Brain microvascular endothelial cell (primary cell): ENCODE measurements around the gene KDF1.

Experiments
- DNase-seq: peaks from one replicate; pipeline ENCODE4 v3.0.0-alpha.2; 2020
- H3K27ac ChIP-seq: fragments of 250-450 bp; sonication (Bioruptor Pico); 2 replicates; pipeline ENCODE4 v1.5.1; 2020; ENCODE audit warnings: mild to moderate bottlenecking, moderate library complexity
- H3K27me3 ChIP-seq: fragments of 250-450 bp; sonication (Bioruptor Pico); replicated peaks from 2 replicates; pipeline ENCODE4 v1.5.1; 2020; ENCODE audit warnings: mild to moderate bottlenecking
- H3K36me3 ChIP-seq: fragments of 250-450 bp; sonication (Bioruptor Pico); replicated peaks from 2 replicates; pipeline ENCODE4 v1.5.1; 2020; ENCODE audit warnings: mild to moderate bottlenecking
- H3K4me3 ChIP-seq: 2 replicates; pipeline ENCODE4 v1.5.1; 2011; ENCODE audit warnings: low read depth, mild to moderate bottlenecking, control low read depth, low read length, moderate library complexity
- in situ Hi-C: cut with HindIII; loops from 2 replicates; pipeline ENCODE4 v1.10.0; 2017; ENCODE audit warnings: low sequenced_read_pairs, low pct_ligation_motif_present
- TF ChIP-seq, protein P1 (sequence below): IDR thresholded peaks from 2 replicates; pipeline ENCODE4 v1.5.1; 2011; ENCODE audit warnings: low read depth, mild to moderate bottlenecking, moderate library complexity, low read length, control low read depth, inconsistent platforms; ENCODE audit errors: missing control alignments

The KDF1 gene

DNA sequence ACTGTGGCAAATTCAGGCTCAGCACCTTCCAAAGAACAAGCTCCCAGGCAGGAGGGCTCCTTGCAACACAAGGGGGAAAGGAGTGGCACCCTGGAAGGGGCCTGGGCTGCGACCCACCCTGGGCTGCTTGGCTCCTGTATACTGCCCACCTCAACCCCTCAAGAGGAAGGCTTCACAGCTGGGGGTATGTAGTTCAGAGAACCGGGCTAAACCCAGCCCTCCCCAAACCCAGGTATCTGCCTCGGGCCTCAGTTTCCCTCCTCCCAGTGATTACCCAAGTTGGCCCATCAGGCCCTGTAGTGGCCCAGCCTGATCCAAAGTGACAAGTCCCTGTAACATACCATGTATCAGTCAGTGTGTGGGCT is 44.9 kb upstream of the KDF1 start:
- H3K4me3 ChIP-seq = no peak overlapping the region
- no peaks in the 10 kb centered on the region for H3K36me3 ChIP-seq
- in situ Hi-C loops = no loop called here
- no peak for DNase-seq
- no peaks in the 10 kb centered on the region for H3K27me3 ChIP-seq
- no peak overlapping the region for H3K27ac ChIP-seq
- TF ChIP-seq, protein P1, sequence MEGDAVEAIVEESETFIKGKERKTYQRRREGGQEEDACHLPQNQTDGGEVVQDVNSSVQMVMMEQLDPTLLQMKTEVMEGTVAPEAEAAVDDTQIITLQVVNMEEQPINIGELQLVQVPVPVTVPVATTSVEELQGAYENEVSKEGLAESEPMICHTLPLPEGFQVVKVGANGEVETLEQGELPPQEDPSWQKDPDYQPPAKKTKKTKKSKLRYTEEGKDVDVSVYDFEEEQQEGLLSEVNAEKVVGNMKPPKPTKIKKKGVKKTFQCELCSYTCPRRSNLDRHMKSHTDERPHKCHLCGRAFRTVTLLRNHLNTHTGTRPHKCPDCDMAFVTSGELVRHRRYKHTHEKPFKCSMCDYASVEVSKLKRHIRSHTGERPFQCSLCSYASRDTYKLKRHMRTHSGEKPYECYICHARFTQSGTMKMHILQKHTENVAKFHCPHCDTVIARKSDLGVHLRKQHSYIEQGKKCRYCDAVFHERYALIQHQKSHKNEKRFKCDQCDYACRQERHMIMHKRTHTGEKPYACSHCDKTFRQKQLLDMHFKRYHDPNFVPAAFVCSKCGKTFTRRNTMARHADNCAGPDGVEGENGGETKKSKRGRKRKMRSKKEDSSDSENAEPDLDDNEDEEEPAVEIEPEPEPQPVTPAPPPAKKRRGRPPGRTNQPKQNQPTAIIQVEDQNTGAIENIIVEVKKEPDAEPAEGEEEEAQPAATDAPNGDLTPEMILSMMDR = no peak

DNA sequence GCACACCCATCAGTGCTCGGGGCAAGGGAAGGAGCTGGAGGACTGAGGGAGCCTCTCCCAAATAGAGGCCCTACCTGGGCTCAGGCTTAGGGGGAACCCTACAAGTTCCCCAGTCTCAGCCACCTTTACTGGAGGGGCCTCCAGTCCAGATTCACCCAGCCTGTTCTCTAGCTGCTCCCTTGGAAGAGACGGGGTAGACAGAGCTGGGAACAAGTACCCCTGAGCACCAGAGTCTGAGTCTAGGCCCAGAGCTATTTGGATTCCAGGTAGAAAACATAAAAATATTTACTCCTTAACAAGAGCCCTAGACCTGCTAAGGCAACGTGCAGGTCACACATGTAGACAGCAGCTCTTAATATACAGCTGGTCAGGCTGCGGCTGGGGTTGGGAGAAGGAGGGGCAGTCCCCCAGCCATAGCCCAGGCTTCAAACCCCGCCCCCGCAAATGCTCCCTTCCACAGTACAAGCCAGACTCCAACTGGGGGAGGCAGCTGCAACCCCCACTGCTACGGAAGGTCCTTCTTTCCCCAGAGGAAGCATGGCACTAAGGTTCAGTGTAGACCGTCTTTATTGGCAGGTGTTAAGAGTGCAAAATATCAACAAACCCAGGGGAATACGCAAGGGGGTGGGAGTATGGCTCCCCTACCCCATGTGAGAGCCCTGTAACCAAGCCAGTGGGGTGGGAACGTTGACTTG is 44.4 kb upstream of the KDF1 start:
- Histone ChIP-seq H3K4me3 (no peak overlapping the region), H3K27ac (no peak overlapping the region), H3K27me3 (no peaks in the 10 kb centered on the region), H3K36me3 (no peaks in the 10 kb centered on the region)
- peak; percentile 48 for DNase-seq
- in situ Hi-C loops = no loop called here
- TF ChIP-seq, protein P1 = no peak

DNA sequence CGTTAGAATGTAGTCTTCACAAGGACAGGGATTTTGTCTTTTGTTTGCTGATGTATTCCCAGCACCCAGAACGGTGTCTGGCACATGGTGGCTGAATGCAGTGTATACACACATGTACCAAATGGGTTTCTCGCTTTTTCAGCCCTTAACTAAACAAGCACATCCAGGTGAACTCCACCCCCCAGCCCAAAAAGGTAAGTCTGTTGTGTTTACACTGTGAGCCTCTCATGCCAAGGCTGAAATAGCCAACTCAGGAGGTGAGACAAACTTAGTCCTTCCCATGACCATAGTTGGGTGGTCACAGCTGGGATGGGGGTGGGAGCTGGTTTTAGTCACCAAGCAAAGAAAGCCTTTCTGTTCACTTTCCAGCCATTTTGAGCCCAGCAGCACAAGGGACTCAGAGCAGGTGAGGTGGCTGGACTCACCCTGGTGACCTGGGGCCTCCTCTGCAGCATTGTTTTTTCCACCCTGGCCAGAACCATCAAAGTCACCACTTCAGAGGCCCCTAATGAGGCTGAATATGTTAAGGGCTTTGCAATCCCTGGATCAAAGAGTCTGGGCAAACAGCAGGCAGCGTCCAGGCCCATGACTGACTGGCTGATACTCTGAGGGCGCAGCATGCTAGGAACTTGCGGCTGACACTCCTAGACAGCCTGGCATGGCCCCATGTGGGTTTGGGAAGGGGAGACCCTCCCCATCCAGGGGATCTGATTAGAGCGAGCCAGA is 43.6 kb upstream of the KDF1 start:
- Histone ChIP-seq H3K27me3 (no peaks in the 10 kb centered on the region), H3K4me3 (no peak overlapping the region), H3K27ac (no peak overlapping the region), H3K36me3 (no peaks in the 10 kb centered on the region)
- TF ChIP-seq, protein P1 = no peak
- in situ Hi-C loops = no loop called here
- no peak for DNase-seq

DNA sequence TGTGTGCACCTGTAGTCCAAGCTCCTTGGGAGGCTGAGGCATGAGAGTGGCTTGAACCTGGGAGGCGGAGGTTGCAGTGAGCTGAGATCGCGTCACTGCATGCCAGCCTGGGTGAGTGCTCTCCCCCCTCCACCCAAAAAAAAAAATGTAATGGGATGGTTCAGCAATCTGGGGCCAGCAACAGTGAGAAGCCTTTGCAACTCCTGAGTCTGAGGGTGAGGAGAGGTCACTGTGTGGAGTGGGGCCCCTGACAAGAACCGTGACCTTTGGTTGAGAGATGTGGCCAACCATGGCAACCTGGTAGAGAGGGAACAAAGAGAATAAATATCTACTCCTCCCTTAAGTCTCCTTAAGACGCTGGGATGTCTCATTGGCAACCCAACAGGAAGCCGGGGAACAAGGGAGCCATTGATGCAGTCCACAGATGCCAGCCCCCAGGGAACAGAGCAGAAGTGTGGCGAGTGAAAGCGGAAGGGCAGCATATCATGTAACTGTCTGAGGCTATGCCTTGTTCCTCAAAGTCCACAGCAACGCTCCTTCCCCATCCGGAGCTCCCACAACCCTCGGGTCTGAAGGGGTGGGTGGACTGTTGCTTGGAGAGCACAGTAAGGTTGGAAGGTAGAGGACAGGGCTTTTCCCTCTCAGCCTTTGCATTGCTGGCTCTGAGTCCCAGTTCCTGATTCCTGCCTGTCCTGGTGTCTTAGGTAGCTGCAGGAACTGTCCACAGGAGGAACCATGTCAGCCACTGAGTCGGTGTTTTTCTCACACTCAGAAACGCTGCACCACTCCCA is 41.5 kb upstream of the KDF1 start:
- no peak for DNase-seq
- H3K4me3 ChIP-seq = no peak overlapping the region
- peak overlapping the region; percentile 1 for H3K27ac ChIP-seq
- no peaks in the 10 kb centered on the region for H3K36me3 ChIP-seq
- no peaks in the 10 kb centered on the region for H3K27me3 ChIP-seq
- in situ Hi-C loops = no loop called here
- TF ChIP-seq, protein P1 = no peak

DNA sequence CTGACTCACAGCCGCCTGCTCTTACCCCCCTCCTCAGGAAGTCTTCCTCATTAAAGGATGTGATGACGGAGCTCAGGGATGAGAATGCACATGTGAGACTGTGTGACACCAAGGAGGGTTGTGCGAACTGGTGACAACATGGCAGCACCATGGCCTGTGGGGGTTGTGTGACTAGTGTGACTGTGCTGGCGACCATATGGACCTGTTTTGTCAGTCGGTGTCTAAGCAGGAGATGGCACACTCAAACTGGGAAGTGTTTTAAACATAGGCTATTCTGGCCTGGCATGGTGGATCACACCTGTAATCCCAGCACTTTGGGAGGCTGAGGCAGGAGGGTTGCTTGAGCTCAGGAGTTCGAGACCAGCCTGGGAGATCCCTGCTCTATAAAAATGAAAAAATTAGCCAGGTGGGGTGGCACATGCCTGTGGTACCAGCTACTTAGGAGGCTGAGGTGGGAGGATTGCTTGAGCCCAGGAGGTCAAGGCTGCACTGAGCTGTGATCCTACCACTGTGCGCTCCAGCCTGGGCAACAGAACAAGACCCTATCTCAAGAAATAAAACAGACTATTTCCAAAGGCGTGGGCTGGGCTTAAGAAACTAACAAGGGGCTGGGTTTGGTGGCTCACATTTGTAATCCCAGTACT is 40.7 kb upstream of the KDF1 start:
- no peaks in the 10 kb centered on the region for H3K36me3 ChIP-seq
- TF ChIP-seq, protein P1 = no peak
- H3K4me3 ChIP-seq = no peak overlapping the region
- H3K27ac ChIP-seq = peak overlapping the region; percentile 41
- in situ Hi-C loops = no loop called here
- no peaks in the 10 kb centered on the region for H3K27me3 ChIP-seq
- peak; percentile 67 for DNase-seq
